Activated naive CD8-positive, alpha-beta T cell (primary cell): Measurements from ENCODE around the gene GCAT.
"Not testable (repeated sequence)": the region's sequence is repeated elsewhere in the genome, so short reads cannot be mapped to it uniquely, and the experiment has no call there.

Experiments used
- H3K27ac Mint-ChIP-seq: one replicate; pipeline ENCODE4 v1.8.0; 2021; ENCODE audit warnings: mixed read lengths
- H3K27me3 Mint-ChIP-seq: one replicate; pipeline ENCODE4 v1.8.0; 2021; ENCODE audit warnings: mixed read lengths
- H3K36me3 Mint-ChIP-seq: one replicate; pipeline ENCODE4 v1.8.0; 2021; ENCODE audit warnings: mixed read lengths
- H3K4me1 Mint-ChIP-seq: one replicate; pipeline ENCODE4 v1.8.0; 2021; ENCODE audit warnings: low read depth, mixed read lengths
- H3K4me3 Mint-ChIP-seq: one replicate; pipeline ENCODE4 v1.8.0; 2021; ENCODE audit warnings: mild to moderate bottlenecking, mixed read lengths
- H3K9me3 Mint-ChIP-seq: one replicate; pipeline ENCODE4 v1.8.0; 2021; ENCODE audit warnings: low read depth, mixed read lengths

The GCAT gene

DNA sequence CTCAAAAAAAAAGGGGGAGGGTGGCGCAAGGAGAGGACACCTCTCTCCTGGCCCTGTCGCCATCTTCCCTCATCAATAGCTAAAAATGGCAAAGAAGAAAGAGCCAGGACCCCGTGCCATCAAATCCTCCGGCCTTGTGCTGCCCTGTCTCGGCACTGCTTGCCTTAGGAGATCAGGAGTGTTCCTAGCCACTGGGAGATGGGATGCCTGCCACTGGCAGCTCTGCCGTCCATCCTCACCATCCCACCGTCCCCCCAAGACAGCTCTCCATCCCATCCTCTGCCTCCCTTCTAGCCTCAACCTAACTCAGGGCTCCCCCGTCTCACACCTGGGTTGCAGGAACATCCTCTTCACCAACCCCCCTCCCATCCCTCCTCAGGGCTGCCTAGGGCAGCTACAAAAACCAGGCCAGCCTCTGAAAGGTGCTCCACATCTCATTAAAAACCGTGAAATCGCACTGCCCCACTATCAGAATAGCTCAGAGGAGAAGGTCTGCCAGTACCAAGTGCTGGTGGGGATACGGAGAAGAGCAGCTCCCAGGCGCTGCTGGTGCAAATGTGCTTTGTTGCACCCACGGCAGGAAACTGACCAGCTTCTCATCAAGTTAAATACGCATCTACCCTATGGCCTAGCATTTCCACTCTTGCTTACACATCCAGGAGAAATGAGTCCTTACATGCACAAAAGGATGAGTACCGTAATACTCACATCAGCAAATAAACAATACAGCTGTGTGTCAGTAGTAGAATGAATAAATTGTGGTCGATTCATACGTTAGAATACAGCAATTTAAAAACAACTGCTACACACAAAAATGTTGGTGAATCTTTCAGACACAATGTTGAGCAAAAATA lies 31.7 kb upstream of the GCAT start:
- Mint-ChIP-seq H3K4me1 (no peaks in the 10 kb centered on the region), H3K4me3 (no peak overlapping the region), H3K27me3 (no peaks in the 10 kb centered on the region), H3K9me3 (no peaks in the 10 kb centered on the region), H3K36me3 (no peaks in the 10 kb centered on the region), H3K27ac (no peak overlapping the region)

DNA sequence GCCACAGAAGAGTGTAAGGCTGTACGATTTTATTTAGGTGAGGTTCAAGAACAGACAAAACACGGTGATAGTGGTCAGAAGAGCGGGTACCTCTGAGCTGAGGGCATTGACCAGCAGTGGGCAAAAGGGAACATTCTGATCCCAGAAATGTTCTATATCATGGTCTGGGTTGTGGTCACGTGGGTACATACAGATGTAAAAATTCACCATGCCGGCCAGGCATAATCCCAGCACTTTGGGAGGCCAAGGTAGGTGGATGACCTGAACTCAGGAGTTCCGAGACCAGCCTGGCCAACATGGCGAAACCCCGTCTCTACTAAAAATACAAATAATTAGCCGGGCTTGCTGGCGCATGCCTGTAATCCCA lies 31.1 kb upstream of the GCAT start:
- Mint-ChIP-seq H3K27ac (no peak overlapping the region), H3K36me3 (no peaks in the 10 kb centered on the region), H3K4me3 (no peak overlapping the region), H3K27me3 (no peaks in the 10 kb centered on the region), H3K9me3 (no peaks in the 10 kb centered on the region), H3K4me1 (no peaks in the 10 kb centered on the region)

DNA sequence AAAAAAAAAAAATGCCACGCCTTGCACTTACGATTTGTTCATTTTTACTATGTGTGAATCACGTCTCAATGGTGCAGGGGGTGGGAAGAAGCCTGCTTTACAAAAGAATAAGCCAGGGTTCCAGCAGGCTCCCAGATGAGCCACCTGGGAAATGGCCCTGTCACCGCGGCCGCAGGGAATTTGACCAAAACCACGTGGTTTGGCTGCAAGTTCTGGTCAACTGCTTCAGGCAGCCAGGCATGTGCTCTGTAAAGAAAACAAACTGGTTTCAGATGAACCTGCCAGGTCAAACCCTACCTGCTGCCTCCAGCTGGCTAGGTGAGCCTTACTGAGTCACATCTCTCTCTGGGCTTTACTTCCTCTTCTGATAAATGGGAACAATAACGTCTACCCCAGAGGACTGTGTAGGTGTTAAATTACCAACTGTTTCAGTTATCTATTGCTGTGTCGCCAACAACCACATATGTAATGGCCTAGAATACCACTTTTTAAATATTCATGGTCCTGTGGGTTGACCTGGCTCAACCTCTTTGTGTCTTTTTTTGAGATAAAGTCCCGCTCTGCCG lies 30.5 kb upstream of the GCAT start:
- no peaks in the 10 kb centered on the region for H3K9me3 Mint-ChIP-seq
- no peaks in the 10 kb centered on the region for H3K27me3 Mint-ChIP-seq
- no peak overlapping the region for H3K4me3 Mint-ChIP-seq
- H3K36me3 Mint-ChIP-seq: no peaks in the 10 kb centered on the region
- no peak overlapping the region for H3K27ac Mint-ChIP-seq
- H3K4me1 Mint-ChIP-seq: no peaks in the 10 kb centered on the region

DNA sequence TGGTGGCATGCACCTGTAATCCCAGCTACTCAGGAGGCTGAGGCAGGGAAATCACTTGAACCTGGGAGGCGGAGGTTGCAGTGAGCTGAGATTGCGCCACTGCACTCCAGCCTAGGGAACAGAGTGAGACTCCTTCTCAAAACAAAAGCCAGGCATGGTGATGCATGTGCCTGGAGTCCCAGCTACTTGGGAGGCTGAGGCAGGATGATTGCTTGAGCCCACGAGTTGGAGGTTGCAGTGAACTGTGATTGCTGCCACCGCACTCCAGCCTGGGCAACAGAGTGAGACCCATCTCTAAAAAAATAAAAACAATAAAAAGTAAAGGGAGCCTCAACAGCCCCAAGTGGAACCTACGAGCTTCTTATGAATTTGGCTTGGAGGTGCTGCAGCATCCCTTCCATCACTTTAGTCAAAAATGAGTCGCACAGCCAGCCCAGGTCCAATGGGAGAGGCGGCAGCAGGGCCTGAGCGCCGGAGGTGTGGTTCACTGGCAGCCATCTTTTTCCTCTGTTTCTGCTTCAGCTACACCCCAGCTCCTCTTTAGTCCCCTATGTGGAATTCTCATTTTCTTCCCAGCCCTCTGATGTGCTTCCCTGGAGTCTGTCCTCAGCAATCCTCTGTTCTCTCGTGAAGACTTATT lies 29.2 kb upstream of the GCAT start:
- Mint-ChIP-seq H3K4me1 (no peaks in the 10 kb centered on the region), H3K27me3 (no peaks in the 10 kb centered on the region), H3K4me3 (no peak overlapping the region)

DNA sequence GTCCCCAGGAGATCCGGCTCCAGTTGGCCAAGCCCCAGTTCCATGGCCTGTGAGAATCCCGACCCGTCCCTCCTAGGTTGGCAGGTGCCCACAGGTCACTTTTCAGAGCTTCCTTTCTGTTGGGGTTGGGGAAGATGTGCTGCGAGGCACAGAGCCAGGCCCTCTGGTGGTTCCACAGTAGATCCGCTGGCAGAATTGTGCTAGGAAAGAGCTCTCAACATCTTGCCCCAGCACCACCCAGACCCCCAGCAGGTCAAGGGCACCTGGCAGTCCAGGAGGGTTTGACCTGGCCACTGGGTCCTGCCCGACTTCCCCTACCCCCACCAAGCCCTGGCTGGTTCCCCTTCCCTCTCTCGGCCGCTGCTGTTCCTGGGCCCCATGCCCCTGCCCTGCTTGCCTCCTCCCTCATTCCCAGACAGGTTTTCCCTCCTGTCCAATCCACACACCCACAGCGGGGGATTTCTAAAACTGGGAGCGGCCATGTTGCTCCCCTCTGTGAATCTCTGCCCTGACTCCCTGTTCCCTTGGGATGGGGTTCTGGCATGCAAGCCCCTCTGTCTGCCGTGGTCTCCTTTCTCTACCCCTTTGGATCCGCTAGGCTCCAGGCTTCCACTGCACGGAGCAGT lies 26.2 kb upstream of the GCAT start:
- no peaks in the 10 kb centered on the region for H3K9me3 Mint-ChIP-seq
- H3K4me1 Mint-ChIP-seq: no peaks in the 10 kb centered on the region
- peaks cover 2% of the 10 kb centered on the region for H3K27me3 Mint-ChIP-seq
- no peak overlapping the region for H3K4me3 Mint-ChIP-seq
- no peaks in the 10 kb centered on the region for H3K36me3 Mint-ChIP-seq
- H3K27ac Mint-ChIP-seq: no peak overlapping the region

More for the DNA sequence above, 29.2 kb upstream of the GCAT start:
- no peak overlapping the region for H3K27ac Mint-ChIP-seq
- H3K9me3 Mint-ChIP-seq: no peaks in the 10 kb centered on the region
- no peaks in the 10 kb centered on the region for H3K36me3 Mint-ChIP-seq

DNA sequence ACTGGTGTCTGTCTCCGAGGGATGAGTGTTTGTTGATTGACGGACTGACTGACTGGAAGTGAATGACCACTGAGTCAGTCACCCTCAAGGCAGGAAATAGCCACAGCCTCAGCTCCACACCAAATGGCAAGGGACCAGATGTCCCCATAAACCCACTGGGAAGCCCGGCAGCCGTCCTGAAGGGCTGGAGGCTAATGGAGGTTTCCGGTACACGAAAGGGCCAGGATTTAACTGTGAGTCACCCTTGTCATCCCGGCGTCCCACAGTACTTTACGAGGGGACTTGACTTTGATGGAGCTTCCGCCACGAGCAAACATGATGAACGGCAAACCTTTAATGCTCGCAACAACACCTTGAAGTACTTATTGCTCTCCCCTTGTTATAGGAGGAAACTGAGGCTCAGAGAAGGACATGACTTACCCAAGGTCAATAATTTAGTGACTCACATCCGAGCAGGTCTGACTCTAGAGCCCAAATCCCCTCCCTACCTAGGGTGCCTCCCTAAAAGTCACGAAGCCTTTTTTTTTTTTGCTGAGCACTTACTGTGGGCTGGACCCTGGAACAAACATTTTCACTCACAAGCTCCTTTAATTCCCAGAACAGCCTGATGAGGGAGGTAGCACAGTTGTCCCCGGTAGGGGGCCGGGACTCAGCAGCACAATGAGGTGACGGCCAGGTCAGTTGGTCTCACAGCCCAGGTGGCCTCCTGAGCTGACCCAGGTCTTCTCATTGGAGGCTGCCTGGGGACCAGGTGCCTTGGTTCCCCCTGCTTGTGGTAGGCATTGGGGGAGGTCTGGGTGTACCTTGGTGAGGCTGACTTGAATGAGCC lies 25.2 kb upstream of the GCAT start:
- Mint-ChIP-seq H3K4me1 (no peaks in the 10 kb centered on the region), H3K27ac (no peak overlapping the region), H3K9me3 (no peaks in the 10 kb centered on the region), H3K4me3 (no peak overlapping the region), H3K27me3 (peaks cover 2% of the 10 kb centered on the region), H3K36me3 (no peaks in the 10 kb centered on the region)

DNA sequence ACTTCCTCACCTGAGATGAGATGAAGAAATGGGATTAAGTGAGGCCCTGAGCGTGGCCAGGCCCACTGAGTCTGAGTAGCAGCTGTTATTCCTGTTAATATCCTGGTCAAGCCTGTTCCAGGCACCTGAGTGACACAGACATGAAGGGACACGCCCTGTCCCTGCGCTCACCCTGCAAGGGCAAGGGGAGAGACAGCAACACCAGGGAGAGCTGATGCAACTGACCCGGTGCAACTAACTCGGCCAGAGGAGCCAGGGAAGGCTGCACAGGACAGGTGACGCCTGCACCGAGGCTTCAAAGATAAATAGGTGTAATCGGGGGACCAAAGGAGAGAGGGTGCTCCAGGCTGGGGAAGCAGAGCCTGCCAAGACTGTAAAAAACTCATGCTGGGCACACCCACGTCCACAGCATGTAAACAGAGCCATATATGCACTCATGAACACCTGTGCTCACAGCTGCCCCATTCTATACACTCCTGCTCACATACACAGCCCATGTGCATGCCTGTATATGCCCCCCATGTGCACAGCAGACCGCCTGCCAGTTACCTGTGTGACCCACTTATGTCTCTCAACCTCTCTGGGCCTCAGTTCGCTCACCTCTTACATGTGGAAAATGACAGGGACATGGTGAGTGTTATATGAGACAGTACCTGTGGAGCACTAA lies 22.8 kb upstream of the GCAT start:
- H3K4me3 Mint-ChIP-seq: no peak overlapping the region
- no peaks in the 10 kb centered on the region for H3K36me3 Mint-ChIP-seq
- H3K4me1 Mint-ChIP-seq: no peaks in the 10 kb centered on the region
- no peaks in the 10 kb centered on the region for H3K9me3 Mint-ChIP-seq
- no peak overlapping the region for H3K27ac Mint-ChIP-seq
- peaks cover 2% of the 10 kb centered on the region for H3K27me3 Mint-ChIP-seq

DNA sequence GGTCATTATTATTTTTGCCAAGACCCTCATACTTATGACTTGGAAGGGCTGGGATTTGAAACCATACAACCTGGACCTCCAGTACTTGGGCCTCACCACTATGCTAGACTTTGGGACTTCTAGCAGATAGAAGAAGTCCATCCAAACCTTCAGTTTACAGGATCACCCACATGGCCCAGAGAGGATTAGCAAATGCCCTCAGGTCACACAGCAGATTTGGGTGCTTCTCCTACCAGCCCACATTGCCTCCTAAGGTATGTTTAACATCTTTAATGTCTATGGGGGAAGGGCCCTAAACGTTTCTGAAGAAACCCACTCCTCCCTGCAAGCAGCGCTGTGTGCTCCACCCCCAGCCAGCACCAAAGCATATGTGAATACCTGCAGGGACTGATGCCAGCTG lies 17.5 kb upstream of the GCAT start:
- Mint-ChIP-seq H3K4me3 (no peak overlapping the region), H3K36me3 (no peaks in the 10 kb centered on the region), H3K9me3 (no peaks in the 10 kb centered on the region), H3K27me3 (peaks cover 2% of the 10 kb centered on the region), H3K27ac (no peak overlapping the region), H3K4me1 (no peaks in the 10 kb centered on the region)

DNA sequence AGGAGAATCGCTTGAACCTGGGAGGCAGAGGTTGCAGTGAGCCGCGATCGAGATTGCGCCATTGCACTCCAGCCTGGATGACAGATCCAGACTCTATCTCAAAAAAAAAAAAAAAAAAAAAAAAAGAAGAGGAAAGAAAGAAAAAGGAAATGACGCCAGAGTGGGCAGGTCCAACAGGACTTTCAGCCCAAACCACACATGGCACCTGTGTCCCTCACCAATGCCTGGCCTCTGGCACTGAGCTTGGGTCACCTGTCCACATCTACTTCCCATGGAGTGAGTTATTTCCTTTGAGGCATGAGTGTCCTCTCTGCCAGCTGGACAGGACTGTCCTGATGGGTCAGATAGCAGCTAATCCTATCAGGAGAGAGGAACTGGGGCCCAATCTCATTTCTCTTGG lies 15.2 kb upstream of the GCAT start:
- Mint-ChIP-seq H3K4me1 (no peaks in the 10 kb centered on the region), H3K36me3 (no peaks in the 10 kb centered on the region), H3K27me3 (no peaks in the 10 kb centered on the region), H3K27ac (no peak overlapping the region), H3K4me3 (no peak overlapping the region), H3K9me3 (no peaks in the 10 kb centered on the region)

DNA sequence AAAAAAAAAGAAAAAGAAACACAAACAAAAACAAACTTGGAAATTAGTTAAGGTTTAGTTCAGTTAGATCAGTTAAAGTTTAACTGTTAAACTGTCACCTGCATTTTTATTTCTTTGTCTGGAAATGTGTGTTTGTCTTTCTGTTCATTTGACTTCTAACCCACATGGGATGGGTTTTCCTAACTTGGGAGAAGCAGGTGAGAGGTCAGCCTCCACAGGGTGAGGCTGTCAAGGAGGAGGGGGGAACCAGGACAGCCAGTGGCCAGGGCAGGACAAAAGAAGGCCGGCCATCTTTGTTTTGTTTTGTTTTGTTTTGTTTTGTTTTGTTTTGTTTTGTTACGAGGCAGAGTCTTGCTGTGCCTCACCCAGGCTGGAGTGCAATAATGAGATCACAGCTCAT lies 13.4 kb upstream of the GCAT start:
- Mint-ChIP-seq H3K27me3 (no peaks in the 10 kb centered on the region), H3K27ac (no peak overlapping the region), H3K9me3 (no peaks in the 10 kb centered on the region), H3K4me1 (no peaks in the 10 kb centered on the region), H3K36me3 (no peaks in the 10 kb centered on the region), H3K4me3 (no peak overlapping the region)

DNA sequence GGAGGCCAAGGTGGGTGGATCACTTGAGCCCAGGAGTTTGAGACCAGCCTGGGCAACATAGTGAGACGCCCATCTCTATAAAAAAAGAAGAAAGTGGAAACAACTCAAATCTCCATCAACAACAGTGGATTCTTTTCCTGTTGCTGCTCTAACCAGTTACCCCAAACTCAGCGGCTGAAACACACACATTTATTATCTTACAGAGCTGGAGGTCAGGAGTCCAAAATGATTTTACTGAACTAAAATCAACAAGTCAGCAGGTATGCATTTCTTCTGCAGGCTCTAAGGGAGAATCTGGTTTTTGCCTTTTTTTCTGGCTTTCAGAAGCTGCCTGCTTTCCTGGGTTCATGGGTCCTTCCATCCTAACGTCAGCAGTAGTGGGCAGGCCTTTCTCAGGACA lies 11.7 kb upstream of the GCAT start:
- Mint-ChIP-seq H3K4me1 (no peaks in the 10 kb centered on the region), H3K27ac (no peak overlapping the region), H3K27me3 (no peaks in the 10 kb centered on the region), H3K4me3 (no peak overlapping the region), H3K36me3 (no peaks in the 10 kb centered on the region), H3K9me3 (no peaks in the 10 kb centered on the region)

DNA sequence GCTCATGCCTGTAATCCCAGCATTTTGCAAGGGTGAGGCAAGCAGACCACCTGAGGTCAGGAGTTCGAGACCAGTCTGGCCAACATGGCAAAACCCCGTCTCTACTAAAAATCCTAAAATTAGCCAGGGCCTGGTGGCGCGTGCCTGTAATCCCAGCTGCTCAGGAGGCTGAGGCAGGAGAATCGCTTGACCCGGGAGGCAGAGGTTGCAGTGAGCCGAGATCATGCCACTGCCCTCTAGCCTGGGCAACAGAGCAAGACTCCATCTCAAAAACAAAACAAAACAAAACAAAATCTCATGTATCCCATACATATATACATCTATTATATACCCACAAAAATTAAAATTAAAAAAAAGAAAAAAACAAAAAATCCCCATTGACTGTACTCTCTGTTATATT lies 10.5 kb upstream of the GCAT start:
- not testable (repeated sequence) for H3K27me3 Mint-ChIP-seq, H3K4me1 Mint-ChIP-seq, H3K4me3 Mint-ChIP-seq, H3K9me3 Mint-ChIP-seq, H3K27ac Mint-ChIP-seq, H3K36me3 Mint-ChIP-seq

DNA sequence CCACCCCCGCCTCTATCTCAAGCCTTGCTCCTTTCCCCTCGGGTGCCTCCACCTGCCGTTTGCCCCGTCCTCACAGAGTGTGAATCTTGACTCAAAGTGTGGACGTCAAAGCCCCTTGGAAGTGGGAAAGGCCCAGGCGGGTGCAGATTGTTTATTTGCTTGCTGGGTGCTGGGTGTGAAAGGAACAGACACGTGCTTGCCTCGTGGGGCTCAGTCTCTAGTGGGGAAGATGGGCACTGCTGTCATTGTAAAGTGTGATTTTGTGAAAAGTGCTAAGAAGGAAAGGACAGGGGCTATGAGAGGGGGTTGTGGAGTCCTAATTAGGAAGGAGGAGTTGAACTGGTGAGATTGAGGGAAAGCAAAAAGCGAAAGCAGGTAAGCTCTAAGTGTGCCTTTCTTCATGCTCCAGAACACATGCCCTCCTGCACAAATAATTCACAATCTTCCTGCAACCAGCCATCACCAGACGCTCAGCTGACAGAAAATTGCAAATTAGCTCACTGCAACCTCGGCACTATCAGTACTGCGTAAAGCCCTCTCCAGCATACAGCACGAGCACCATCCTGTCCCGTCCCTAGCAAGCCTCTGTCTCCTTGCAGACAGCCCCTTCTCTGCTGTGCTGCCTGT lies 9.7 kb upstream of the GCAT start:
- H3K4me3 Mint-ChIP-seq: no peak overlapping the region
- H3K4me1 Mint-ChIP-seq: peaks cover 6% of the 10 kb centered on the region

DNA sequence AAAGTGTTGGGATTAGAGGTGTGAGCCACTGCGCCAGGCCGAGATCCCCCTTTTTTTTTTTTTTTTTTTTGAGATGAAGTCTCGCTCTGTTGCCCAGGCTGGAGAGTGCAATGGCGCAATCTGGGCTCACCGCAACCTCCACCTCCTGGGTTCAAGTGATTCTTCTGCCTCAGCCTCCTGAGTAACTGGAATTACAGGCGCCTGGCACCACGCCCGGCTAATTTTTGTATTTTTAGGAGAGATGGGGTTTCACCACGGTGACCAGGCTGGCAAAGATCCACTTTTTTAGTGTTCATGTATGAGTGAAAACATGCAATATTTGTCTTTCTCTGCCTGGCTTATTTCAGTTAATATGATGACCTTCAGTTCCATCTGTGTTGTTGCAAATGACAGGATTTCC lies 7.8 kb upstream of the GCAT start:
- H3K9me3 Mint-ChIP-seq, H3K36me3 Mint-ChIP-seq, H3K4me3 Mint-ChIP-seq, H3K27ac Mint-ChIP-seq: not testable (repeated sequence)
- Mint-ChIP-seq H3K4me1 (peaks cover 11% of the 10 kb centered on the region), H3K27me3 (peaks cover 11% of the 10 kb centered on the region)

More for the DNA sequence above, 9.7 kb upstream of the GCAT start:
- Mint-ChIP-seq H3K9me3 (no peaks in the 10 kb centered on the region), H3K27me3 (peaks cover 5% of the 10 kb centered on the region), H3K27ac (no peak overlapping the region), H3K36me3 (no peaks in the 10 kb centered on the region)
